HepG2 (cell line): ENCODE results near the gene TBX21. TPM values are rescaled to one million over a fixed set of nuclear protein-coding genes. Genes with fewer than 3 reads are reported as not detected.

Source experiments
- DNMT3B ChIP-seq: conservative IDR thresholded peaks from 2 replicates; pipeline ENCODE4 v1.6.1; 2016; ENCODE audit warnings: missing biosample characterization, control low read depth
- ELF1 ChIP-seq: sonication (generic); formaldehyde crosslinking; IDR thresholded peaks from 2 replicates; pipeline ENCODE4 v1.4.0; 2020; ENCODE audit warnings: missing genetic modification reagents
- HNRNPK ChIP-seq: fragments of 200-400 bp; formaldehyde crosslinking; IDR thresholded peaks from 2 replicates; pipeline ENCODE4 v1.6.1; 2018; ENCODE audit warnings: low read length, low read depth, moderate library complexity, mild to moderate bottlenecking; ENCODE audit not compliant: poor library complexity, severe bottlenecking
- LBX2 ChIP-seq: sonication (generic); formaldehyde crosslinking; IDR thresholded peaks from 2 replicates; pipeline ENCODE4 v1.5.0; 2020; ENCODE audit warnings: missing genetic modification reagents, mild to moderate bottlenecking, borderline replicate concordance
- MAFK ChIP-seq, 2 experiments: IDR thresholded peaks in 1 of 2; conservative IDR thresholded peaks in 1 of 2; 2 replicates each; pipeline ENCODE4 v1.6.1; 2011; ENCODE audit warnings: improper control_type of control experiment in 2 of 2, low read length in 2 of 2
- NFIC ChIP-seq: IDR thresholded peaks from 2 replicates; pipeline ENCODE4 v1.6.1; 2012; ENCODE audit warnings: mild to moderate bottlenecking, low read length, inconsistent platforms
- NFRKB ChIP-seq: fragments of 450-650 bp; IDR thresholded peaks from 2 replicates; pipeline ENCODE4 v1.6.1; 2017
- NR2F6 ChIP-seq, 2 experiments: IDR thresholded peaks; 2 replicates each; pipeline ENCODE4 v1.6.1; 2016; ENCODE audit warnings: antibody characterized with exemption in 1 of 2, mild to moderate bottlenecking in 1 of 2
- PHF20 ChIP-seq: sonication (generic); formaldehyde crosslinking; IDR thresholded peaks from 2 replicates; pipeline ENCODE4 v1.5.0; 2020; ENCODE audit warnings: mild to moderate bottlenecking, missing genetic modification reagents
- PITX1 ChIP-seq: sonication (generic); formaldehyde crosslinking; IDR thresholded peaks from 2 replicates; pipeline ENCODE4 v1.5.1; 2020; ENCODE audit warnings: mild to moderate bottlenecking, missing genetic modification reagents
- REL ChIP-seq: sonication (generic); formaldehyde crosslinking; conservative IDR thresholded peaks from 2 replicates; pipeline ENCODE4 v1.8.0; 2022; ENCODE audit warnings: mild to moderate bottlenecking, missing genetic modification reagents, moderate library complexity
- RORA ChIP-seq: sonication (generic); formaldehyde crosslinking; IDR thresholded peaks from 2 replicates; pipeline ENCODE4 v1.5.0; 2020; ENCODE audit warnings: mild to moderate bottlenecking, missing genetic modification reagents, moderate library complexity
- SALL2 ChIP-seq: sonication (generic); formaldehyde crosslinking; IDR thresholded peaks from 2 replicates; pipeline ENCODE4 v1.8.1; 2023; ENCODE audit warnings: mild to moderate bottlenecking, missing genetic modification reagents, inconsistent platforms
- SIN3A ChIP-seq: IDR thresholded peaks from 2 replicates; pipeline ENCODE4 v1.6.1; 2011; ENCODE audit warnings: low read depth, mild to moderate bottlenecking, control low read depth, low read length, borderline replicate concordance
- SOX6 ChIP-seq, 2 experiments: fragments of 450-650 bp in 1 of 2; sonication (generic) in 1 of 2; formaldehyde crosslinking in 1 of 2; IDR thresholded peaks; 2 replicates each; pipeline versions ENCODE4 v1.4.0 to v1.6.1; 2017 to 2020; ENCODE audit warnings: antibody characterized with exemption in 1 of 2, mild to moderate bottlenecking in 1 of 2, missing genetic modification reagents in 1 of 2
- SP140L ChIP-seq: sonication (generic); formaldehyde crosslinking; IDR thresholded peaks from 2 replicates; pipeline ENCODE4 v1.4.0; 2020; ENCODE audit warnings: missing genetic modification reagents, borderline replicate concordance
- TFDP2 ChIP-seq: sonication (generic); formaldehyde crosslinking; IDR thresholded peaks from 2 replicates; pipeline ENCODE4 v1.4.0; 2020; ENCODE audit warnings: missing genetic modification reagents
- XBP1 ChIP-seq: sonication (generic); formaldehyde crosslinking; IDR thresholded peaks from 2 replicates; pipeline ENCODE4 v1.5.0; 2020; ENCODE audit warnings: missing genetic modification reagents
- ZFX ChIP-seq: sonication (generic); formaldehyde crosslinking; IDR thresholded peaks from 2 replicates; pipeline ENCODE4 v1.4.0; 2020; ENCODE audit warnings: mild to moderate bottlenecking, low read depth, missing genetic modification reagents, moderate library complexity
- ZNF136 ChIP-seq: sonication (generic); formaldehyde crosslinking; IDR thresholded peaks from 2 replicates; pipeline ENCODE4 v1.8.1; 2022; ENCODE audit warnings: low read depth, mild to moderate bottlenecking, moderate library complexity, missing genetic modification reagents
- ZNF232 ChIP-seq: sonication (generic); formaldehyde crosslinking; IDR thresholded peaks from 2 replicates; pipeline ENCODE4 v1.4.0; 2020; ENCODE audit warnings: missing genetic modification reagents, borderline replicate concordance
- ZNF251 ChIP-seq: sonication (generic); formaldehyde crosslinking; IDR thresholded peaks from 2 replicates; pipeline ENCODE4 v1.9.0; 2021; ENCODE audit warnings: mild to moderate bottlenecking, missing genetic modification reagents
- ZNF263 ChIP-seq: sonication (generic); formaldehyde crosslinking; IDR thresholded peaks from 2 replicates; pipeline ENCODE4 v1.4.0; 2020; ENCODE audit warnings: missing genetic modification reagents
- ZNF737 ChIP-seq: sonication (generic); formaldehyde crosslinking; IDR thresholded peaks from 2 replicates; pipeline ENCODE4 v1.5.0; 2020; ENCODE audit warnings: missing genetic modification reagents, mild to moderate bottlenecking, borderline replicate concordance
- polyA plus RNA-seq, 8 experiments: library from polyadenylated mRNA; depleted of rRNA in 3 of 8; stranded (reverse) in 7 of 8; unstranded in 1 of 8; fragments of >200 nt; fragmentation: Illumina TruSeq in 4 of 8; extraction: Trizol in 4 of 8; gene quantifications; 2 replicates each; pipeline versions ENCODE4 v1.2.1 to v1.2.3, GENCODE V29; 2011 to 2016; ENCODE audit warnings: low read depth in 4 of 8, missing spikeins in 1 of 8, mixed read lengths in 1 of 8; ENCODE audit not compliant: insufficient read depth in 1 of 8
- total RNA-seq, 5 experiments: library from RNA; depleted of rRNA; stranded (reverse); fragments of >200 nt; fragmentation: Illumina TruSeq; extraction: Trizol; gene quantifications; 2 replicates each; pipeline ENCODE4 v1.2.3, GENCODE V29; 2016; ENCODE audit warnings: low read depth in 1 of 5
- TF ChIP-seq, protein P1 (sequence below): sonication (generic); formaldehyde crosslinking; IDR thresholded peaks from 2 replicates; pipeline ENCODE4 v1.5.0; 2020; ENCODE audit warnings: mild to moderate bottlenecking, missing genetic modification reagents, borderline replicate concordance
- TF ChIP-seq, protein P2 (sequence below): sonication (generic); formaldehyde crosslinking; IDR thresholded peaks from 2 replicates; pipeline ENCODE4 v1.5.1; 2020; ENCODE audit warnings: missing genetic modification reagents, mild to moderate bottlenecking, borderline replicate concordance

TBX21 gene
- total and polyA plus RNA-seq, 2 of the 13 experiments (the other 11 are each of a cell fraction or from before 2014, with no cell fraction given) = not detected

DNA sequence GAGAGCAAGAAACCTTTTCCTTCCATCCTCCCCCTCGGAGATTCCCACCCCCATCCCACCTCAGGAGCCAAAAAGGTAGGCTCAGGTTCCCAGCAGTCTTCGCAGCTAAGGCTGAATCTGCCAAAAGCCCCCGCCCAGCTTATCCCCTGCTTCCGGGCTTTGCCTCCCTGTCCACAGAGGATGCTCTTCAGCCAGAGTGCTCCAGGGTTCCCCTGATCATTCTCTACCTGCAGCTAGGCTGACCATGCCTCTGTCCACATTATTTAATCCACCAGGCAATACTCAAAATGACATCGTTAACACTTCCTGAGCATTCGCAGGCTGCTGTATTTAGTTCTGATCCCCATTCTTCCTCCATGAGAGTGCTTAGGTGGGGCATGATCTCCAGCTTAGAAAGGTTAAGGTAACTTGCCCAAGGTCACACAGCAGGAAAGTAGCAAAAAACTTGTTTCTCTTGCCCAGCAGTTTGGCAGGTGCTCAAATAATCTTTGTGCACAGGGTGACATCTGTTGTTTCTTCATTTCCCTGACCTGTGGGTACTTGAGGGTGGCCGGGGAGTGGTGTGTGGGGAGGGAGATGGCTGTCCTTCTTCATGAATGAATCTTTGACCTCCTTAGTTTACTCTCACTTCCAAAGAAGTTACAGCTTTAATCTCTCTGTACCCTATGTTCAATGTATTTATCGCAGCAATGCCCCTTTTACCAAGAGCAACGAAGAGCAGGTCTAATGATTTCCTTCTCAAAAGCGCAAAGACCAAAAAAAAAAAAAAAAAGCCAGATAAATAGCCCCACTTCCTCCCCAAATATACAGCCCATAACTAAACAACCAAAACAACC lies 39.9 kb upstream of the TBX21 start (continued):
- no peak for TF ChIP-seq ZNF251 (CRISPR knock-in tag)
- no peak for TF ChIP-seq PHF20 (CRISPR knock-in tag)
- TF ChIP-seq REL (CRISPR knock-in tag) = no peak
- TF ChIP-seq, protein P1, sequence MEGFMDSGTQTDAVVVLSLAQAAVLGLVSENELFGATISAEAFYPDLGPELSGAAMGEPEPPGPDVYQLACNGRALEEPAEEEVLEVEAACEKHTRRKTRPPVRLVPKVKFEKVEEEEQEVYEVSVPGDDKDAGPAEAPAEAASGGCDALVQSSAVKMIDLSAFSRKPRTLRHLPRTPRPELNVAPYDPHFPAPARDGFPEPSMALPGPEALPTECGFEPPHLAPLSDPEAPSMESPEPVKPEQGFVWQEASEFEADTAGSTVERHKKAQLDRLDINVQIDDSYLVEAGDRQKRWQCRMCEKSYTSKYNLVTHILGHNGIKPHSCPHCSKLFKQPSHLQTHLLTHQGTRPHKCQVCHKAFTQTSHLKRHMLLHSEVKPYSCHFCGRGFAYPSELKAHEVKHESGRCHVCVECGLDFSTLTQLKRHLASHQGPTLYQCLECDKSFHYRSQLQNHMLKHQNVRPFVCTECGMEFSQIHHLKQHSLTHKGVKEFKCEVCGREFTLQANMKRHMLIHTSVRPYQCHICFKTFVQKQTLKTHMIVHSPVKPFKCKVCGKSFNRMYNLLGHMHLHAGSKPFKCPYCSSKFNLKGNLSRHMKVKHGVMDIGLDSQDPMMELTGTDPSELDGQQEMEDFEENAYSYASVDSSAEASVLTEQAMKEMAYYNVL (CRISPR knock-in tag) = no peak
- no peak for TF ChIP-seq MAFK (conservative IDR thresholded peaks at IDR 0.05 in 1 of 2, IDR thresholded peaks at IDR 0.05 in 1 of 2; ENCODE audit: low read length in 2 of 2)
- TF ChIP-seq ZNF263 (CRISPR knock-in tag) = peak; percentile 91
- peak; percentile 5 for TF ChIP-seq HNRNPK
- TF ChIP-seq RORA (CRISPR knock-in tag) = no peak
- peak; percentile 37; the same call in 1 of the 2 replicates for TF ChIP-seq SIN3A
- TF ChIP-seq TFDP2 = no peak
- TF ChIP-seq SP140L (CRISPR knock-in tag) = no peak
- 0 out of 2 replicates have a peak, but pooled peaks have one; percentile 46 for TF ChIP-seq DNMT3B (CRISPR knock-in tag)
- 0 out of 2 replicates have a peak, but pooled peaks have one; percentile 63 for TF ChIP-seq SALL2 (CRISPR knock-in tag)
- TF ChIP-seq ZFX (CRISPR knock-in tag) = peak; percentile 23; the same call in 1 of the 2 replicates
- TF ChIP-seq XBP1 = no peak
- TF ChIP-seq LBX2 (CRISPR knock-in tag) = no peak
- 0 out of 2 replicates have a peak, but pooled peaks have one; percentile 9 for TF ChIP-seq NR2F6 (IDR thresholded peaks at IDR 0.05)
- TF ChIP-seq NR2F6 (CRISPR knock-in tag; IDR thresholded peaks at IDR 0.05) = no peak; the same call in 1 of the 2 replicates
- TF ChIP-seq ELF1 (CRISPR knock-in tag) = peak; percentile 52
- TF ChIP-seq ZNF737 (CRISPR knock-in tag) = no peak
- TF ChIP-seq ZNF232 (CRISPR knock-in tag) = no peak
- TF ChIP-seq NFRKB = no peak
- TF ChIP-seq, protein P2, sequence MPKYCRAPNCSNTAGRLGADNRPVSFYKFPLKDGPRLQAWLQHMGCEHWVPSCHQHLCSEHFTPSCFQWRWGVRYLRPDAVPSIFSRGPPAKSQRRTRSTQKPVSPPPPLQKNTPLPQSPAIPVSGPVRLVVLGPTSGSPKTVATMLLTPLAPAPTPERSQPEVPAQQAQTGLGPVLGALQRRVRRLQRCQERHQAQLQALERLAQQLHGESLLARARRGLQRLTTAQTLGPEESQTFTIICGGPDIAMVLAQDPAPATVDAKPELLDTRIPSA (CRISPR knock-in tag) = no peak
- no peak for TF ChIP-seq NFIC
- TF ChIP-seq ZNF136 (CRISPR knock-in tag) = 0 out of 2 replicates have a peak, but pooled peaks have one; percentile 34
- no peak for TF ChIP-seq SOX6 (IDR thresholded peaks at IDR 0.05)
- TF ChIP-seq SOX6 (CRISPR knock-in tag; IDR thresholded peaks at IDR 0.05) = no peak
- peak; percentile 19; the same call in 1 of the 2 replicates for TF ChIP-seq PITX1 (CRISPR knock-in tag)
